Cardiac fibroblast (primary cell): ENCODE measurements around the gene IL10RA.
A peak's percentile ranks its signal among the peaks of the same experiment; 100 is the strongest.
"Not testable (repeated sequence)": the region's sequence is repeated elsewhere in the genome, so short reads cannot be mapped to it uniquely, and the experiment has no call there.

Experiments
- DNase-seq, 2 donors: peaks; one replicate each; pipeline versions ENCODE4 v3.0.0 to v3.0.0-alpha.2; 2010; ENCODE audit warnings: low read depth in 2 of 2
- H3K4me3 ChIP-seq, 2 donors: replicated peaks in 1 of 2; 1 replicate in 1 of 2; 2 replicates in 1 of 2; pipeline ENCODE4 v1.5.1; 2011; ENCODE audit warnings: low read depth in 2 of 2, low read length in 2 of 2, mild to moderate bottlenecking in 2 of 2, moderate library complexity in 1 of 2
- TF ChIP-seq, protein P1 (sequence below): IDR thresholded peaks from one replicate; pipeline ENCODE4 v1.5.1; 2011; ENCODE audit warnings: low read depth, mild to moderate bottlenecking, low read length, inconsistent platforms

Gene IL10RA

DNA sequence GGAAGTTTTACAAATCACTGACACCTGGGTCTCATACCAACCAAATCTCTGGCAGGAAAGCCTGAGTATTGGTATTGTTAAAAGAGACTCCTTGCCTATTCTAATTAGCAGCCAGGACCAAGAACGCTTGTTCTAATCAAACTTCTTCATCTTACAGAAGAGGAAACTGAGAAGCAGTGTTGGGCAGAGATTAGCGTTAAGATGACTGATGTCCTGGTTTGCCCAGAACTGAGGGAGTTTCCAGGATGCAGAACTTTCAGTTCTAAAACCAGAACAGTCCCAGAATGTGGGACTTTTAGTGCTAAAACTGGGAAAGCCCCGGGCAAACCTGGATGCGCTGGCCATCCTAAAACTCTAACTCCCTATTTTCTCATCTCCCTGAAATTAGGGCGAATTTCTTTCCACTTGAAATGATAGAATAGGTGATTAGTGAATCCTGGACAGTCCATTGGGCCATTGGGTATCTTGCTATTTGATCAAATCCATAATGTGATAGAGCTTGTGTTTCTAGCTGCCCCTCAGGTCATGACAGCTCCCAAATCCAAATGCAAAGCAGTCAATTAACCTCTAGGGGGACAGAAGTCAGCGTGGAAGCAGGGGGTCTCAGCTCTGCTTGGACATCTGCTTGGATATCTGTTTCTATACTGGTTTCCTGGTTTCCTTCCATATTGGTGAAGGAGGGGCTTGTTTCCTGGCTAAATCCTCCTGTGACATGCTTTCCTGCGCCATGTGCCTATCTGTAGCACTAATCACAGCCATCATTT is 41.0 kb upstream of the IL10RA start:
- H3K4me3 ChIP-seq, result no peak overlapping the region
- DNase-seq, result no peak
- TF ChIP-seq, protein P1, sequence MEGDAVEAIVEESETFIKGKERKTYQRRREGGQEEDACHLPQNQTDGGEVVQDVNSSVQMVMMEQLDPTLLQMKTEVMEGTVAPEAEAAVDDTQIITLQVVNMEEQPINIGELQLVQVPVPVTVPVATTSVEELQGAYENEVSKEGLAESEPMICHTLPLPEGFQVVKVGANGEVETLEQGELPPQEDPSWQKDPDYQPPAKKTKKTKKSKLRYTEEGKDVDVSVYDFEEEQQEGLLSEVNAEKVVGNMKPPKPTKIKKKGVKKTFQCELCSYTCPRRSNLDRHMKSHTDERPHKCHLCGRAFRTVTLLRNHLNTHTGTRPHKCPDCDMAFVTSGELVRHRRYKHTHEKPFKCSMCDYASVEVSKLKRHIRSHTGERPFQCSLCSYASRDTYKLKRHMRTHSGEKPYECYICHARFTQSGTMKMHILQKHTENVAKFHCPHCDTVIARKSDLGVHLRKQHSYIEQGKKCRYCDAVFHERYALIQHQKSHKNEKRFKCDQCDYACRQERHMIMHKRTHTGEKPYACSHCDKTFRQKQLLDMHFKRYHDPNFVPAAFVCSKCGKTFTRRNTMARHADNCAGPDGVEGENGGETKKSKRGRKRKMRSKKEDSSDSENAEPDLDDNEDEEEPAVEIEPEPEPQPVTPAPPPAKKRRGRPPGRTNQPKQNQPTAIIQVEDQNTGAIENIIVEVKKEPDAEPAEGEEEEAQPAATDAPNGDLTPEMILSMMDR, result no peak

- no peak overlapping the region for H3K4me3 ChIP-seq
- no peak for DNase-seq
- TF ChIP-seq, protein P1, result no peak
These were observed 39.9 kb upstream of the IL10RA start for GRCh38 chr11:117946156-117946841.

DNA sequence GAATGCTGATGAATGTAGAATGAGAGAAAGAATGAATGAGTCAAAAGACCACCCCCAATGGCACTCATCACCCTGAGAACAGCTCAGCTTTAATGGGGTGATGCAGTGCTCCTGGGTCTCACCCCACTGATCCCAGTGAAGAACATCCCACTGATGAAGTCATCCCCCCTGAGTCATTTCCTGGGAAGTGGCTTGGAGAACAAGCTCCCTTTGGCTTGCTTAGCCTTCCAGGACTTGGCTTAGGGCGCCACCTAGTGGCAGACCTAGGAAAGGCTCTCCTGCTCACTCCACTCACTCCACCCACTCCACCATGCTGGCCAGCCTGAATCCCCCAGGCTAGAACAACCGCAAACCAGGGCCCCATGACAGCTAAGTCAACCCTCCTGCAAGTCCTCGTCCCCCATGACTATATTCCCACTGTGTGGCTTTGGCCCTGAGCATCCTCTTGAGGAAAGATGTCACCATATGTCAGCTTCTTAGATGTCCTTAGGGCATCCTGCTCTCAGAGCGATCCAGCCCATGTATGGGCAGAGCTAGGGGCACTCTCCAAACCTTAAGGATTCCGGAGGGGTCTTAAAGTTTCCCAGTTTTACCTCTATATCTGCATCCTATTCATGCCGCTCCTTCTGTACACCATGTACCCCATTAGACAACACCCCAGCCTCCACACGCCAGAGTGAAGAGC is 39.2 kb upstream of the IL10RA start:
- DNase-seq, result peak; percentile 92 to 94
- TF ChIP-seq, protein P1, result peak; percentile 94
- H3K4me3 ChIP-seq, result no peak overlapping the region

- not testable (repeated sequence) for H3K4me3 ChIP-seq, DNase-seq
These were observed 38.4 kb upstream of the IL10RA start for GRCh38 chr11:117947751-117948150.

DNA sequence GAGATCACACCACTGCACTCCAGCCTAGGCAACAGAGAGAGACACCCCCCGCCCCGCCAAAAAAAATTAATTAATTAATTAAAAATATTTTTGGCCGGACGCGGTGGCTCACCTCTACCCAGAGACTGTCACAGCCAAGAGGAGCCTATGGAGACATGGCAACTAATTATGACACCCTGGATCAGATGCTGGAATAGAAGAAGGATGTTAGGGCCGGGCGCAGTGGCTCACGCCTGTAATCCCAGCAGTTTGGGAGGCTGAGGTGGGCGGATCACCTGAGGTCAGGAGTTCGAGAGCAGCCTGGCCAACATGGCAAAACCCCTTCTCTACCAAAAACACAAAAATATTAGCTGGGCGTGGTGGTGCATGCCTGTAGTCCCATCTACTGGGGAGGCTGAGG is 37.7 kb upstream of the IL10RA start:
- not testable (repeated sequence) for H3K4me3 ChIP-seq, DNase-seq

GRCh38 chr11:117949062-117949461 is 37.1 kb upstream of the IL10RA start:
- no peak for DNase-seq
- H3K4me3 ChIP-seq, result no peak overlapping the region
- TF ChIP-seq, protein P1, result no peak

DNA sequence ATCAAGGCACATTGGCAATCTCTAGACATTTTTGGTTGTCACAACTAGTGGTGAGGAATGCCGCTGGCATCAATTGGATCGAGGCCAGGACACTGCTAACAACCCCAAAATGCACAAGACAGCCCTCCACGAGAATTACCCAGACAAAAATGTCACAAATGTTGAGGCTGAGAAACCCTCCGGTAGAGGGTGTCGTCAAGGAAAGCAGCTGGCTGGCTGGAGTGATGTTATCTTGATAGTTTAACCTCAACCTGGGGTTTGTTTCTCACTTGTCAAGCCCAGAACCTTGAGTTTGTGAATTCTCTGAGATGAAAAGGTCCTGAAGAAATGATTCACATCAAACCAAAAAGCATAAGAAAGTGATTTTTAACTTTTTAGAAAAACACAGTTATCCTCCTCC is 35.9 kb upstream of the IL10RA start:
- DNase-seq, result peak in 1 of 2 donors; percentile 5
- no peak overlapping the region for H3K4me3 ChIP-seq
- TF ChIP-seq, protein P1, result no peak
